Ishikawa (cell line): ENCODE results near the gene NUP210L.

Experiments
- EGR1 ChIP-seq: IDR thresholded peaks from 2 replicates; pipeline ENCODE4 v1.6.1; 2012
- EP300 ChIP-seq: IDR thresholded peaks from 2 replicates; pipeline ENCODE4 v1.6.1; 2012; ENCODE audit warnings: borderline replicate concordance
- MAX ChIP-seq: IDR thresholded peaks from 2 replicates; pipeline ENCODE4 v1.6.1; 2012
- RAD21 ChIP-seq: IDR thresholded peaks from 2 replicates; pipeline ENCODE4 v1.6.1; 2012; ENCODE audit warnings: low read depth
- TAF1 ChIP-seq: IDR thresholded peaks from 2 replicates; pipeline ENCODE4 v1.6.1; 2012; ENCODE audit warnings: low read depth, mild to moderate bottlenecking
- TCF12 ChIP-seq: IDR thresholded peaks from 2 replicates; pipeline ENCODE4 v1.6.1; 2012; ENCODE audit warnings: low read depth
- YY1 ChIP-seq: IDR thresholded peaks from 2 replicates; pipeline ENCODE4 v1.6.1; 2012; ENCODE audit warnings: low read depth
- TF ChIP-seq, protein P1 (sequence below): IDR thresholded peaks from 2 replicates; pipeline ENCODE4 v1.6.1; 2012; ENCODE audit warnings: low read depth, mild to moderate bottlenecking

- TF ChIP-seq, protein P1, sequence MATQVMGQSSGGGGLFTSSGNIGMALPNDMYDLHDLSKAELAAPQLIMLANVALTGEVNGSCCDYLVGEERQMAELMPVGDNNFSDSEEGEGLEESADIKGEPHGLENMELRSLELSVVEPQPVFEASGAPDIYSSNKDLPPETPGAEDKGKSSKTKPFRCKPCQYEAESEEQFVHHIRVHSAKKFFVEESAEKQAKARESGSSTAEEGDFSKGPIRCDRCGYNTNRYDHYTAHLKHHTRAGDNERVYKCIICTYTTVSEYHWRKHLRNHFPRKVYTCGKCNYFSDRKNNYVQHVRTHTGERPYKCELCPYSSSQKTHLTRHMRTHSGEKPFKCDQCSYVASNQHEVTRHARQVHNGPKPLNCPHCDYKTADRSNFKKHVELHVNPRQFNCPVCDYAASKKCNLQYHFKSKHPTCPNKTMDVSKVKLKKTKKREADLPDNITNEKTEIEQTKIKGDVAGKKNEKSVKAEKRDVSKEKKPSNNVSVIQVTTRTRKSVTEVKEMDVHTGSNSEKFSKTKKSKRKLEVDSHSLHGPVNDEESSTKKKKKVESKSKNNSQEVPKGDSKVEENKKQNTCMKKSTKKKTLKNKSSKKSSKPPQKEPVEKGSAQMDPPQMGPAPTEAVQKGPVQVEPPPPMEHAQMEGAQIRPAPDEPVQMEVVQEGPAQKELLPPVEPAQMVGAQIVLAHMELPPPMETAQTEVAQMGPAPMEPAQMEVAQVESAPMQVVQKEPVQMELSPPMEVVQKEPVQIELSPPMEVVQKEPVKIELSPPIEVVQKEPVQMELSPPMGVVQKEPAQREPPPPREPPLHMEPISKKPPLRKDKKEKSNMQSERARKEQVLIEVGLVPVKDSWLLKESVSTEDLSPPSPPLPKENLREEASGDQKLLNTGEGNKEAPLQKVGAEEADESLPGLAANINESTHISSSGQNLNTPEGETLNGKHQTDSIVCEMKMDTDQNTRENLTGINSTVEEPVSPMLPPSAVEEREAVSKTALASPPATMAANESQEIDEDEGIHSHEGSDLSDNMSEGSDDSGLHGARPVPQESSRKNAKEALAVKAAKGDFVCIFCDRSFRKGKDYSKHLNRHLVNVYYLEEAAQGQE = no peak
- TF ChIP-seq YY1 = no peak
- TF ChIP-seq MAX = no peak
- no peak for TF ChIP-seq RAD21
- TF ChIP-seq TAF1 = no peak
- TF ChIP-seq TCF12 = no peak
- TF ChIP-seq EP300 = no peak
- no peak for TF ChIP-seq EGR1
These were observed 50.3 kb downstream of the NUP210L start for GRCh38 chr1:154104433-154105082.
